HepG2 (cell line): ENCODE data around the gene SIM1. TPM values are rescaled to one million over a fixed set of nuclear protein-coding genes. Genes with fewer than 3 reads are reported as not detected.

Source experiments
- ATAC-seq: fragments of 200-7000 bp; cut with Tn5 transposase; 3 replicates; pipeline ENCODE4 v1.9.1; 2020; ENCODE audit warnings: mild to moderate bottlenecking, moderate library complexity
- BruUV-seq: library from RNA; stranded (reverse); fragments of 400-500 nt; replicated peaks from 2 replicates; lab custom pipeline; 2021; lab: Mats Ljungman, UMichigan
- CTCF ChIA-PET: fragments of 300-600 bp; formaldehyde crosslinking; extraction: SDS; loops from one replicate; lab custom pipeline; 2021; ENCODE audit warnings: low total read pairs, inconsistent platforms, low intra/inter-chr PET ratio; lab: Yijun Ruan, JAX
- POLR2A ChIA-PET: fragments of 350-600 bp; sonication (Branson Sonifier 250); formaldehyde crosslinking; loops from one replicate; lab custom pipeline; 2020; ENCODE audit warnings: antibody characterized with exemption, inconsistent platforms; lab: Yijun Ruan, JAX
- DNase-seq: peaks from one replicate; pipeline ENCODE4 v3.0.0-alpha.2; 2015; ENCODE audit warnings: low spot score
- FAIRE-seq: peaks from 3 replicates; lab custom pipeline; 2011; peaks lifted over from hg19 to GRCh38; lab: Jason Lieb, UNC
- H2AFZ ChIP-seq: one replicate; pipeline ENCODE4 v1.6.1; 2011; ENCODE audit warnings: low read length, inconsistent platforms
- H3K27ac ChIP-seq: fragments of 300-600 bp; 3 replicates; pipeline ENCODE4 v1.8.0; 2011; ENCODE audit warnings: mixed run types, mild to moderate bottlenecking, mixed read lengths, low read length, inconsistent platforms; ENCODE audit not compliant: insufficient read depth; ENCODE audit errors: extremely low read length
- H3K27me3 ChIP-seq, 2 experiments: fragments of 200-600 bp in 1 of 2; 2 replicates in 1 of 2; 3 replicates in 1 of 2; pipeline versions ENCODE4 v1.6.0 to v1.8.0; 2011; ENCODE audit warnings: low read length in 2 of 2, mild to moderate bottlenecking in 2 of 2, moderate library complexity in 2 of 2, inconsistent platforms in 1 of 2; ENCODE audit not compliant: insufficient read depth in 2 of 2, control insufficient read depth in 1 of 2
- H3K36me3 ChIP-seq, 2 experiments: fragments of 200-600 bp in 1 of 2; replicated peaks in 1 of 2; 2 replicates in 1 of 2; 3 replicates in 1 of 2; pipeline versions ENCODE4 v1.5.1 to v1.8.0; 2011; ENCODE audit warnings: low read length in 2 of 2, inconsistent platforms in 1 of 2; ENCODE audit not compliant: insufficient read depth in 2 of 2, control insufficient read depth in 1 of 2
- H3K4me1 ChIP-seq: 2 replicates; pipeline ENCODE4 v1.5.1; 2012; ENCODE audit warnings: low read length, inconsistent platforms; ENCODE audit not compliant: insufficient read depth
- H3K4me2 ChIP-seq: 2 replicates; pipeline ENCODE4 v1.6.0; 2011; ENCODE audit warnings: low read depth, low read length, inconsistent platforms
- H3K4me3 ChIP-seq, 3 experiments: fragments of 200-600 bp in 1 of 3; sonication (generic), shearing (Covaris generic) in 1 of 3; replicated peaks in 1 of 3; 2 replicates each; pipeline ENCODE4 v1.5.1; 2011 to 2016; ENCODE audit warnings: low read length in 3 of 3, inconsistent platforms in 2 of 3, low read depth in 2 of 3, mild to moderate bottlenecking in 2 of 3, control low read depth in 1 of 3, mixed read lengths in 1 of 3; ENCODE audit not compliant: insufficient read depth in 1 of 3
- H3K79me2 ChIP-seq: one replicate; pipeline ENCODE4 v1.6.1; 2011; ENCODE audit warnings: low read length, inconsistent platforms; ENCODE audit not compliant: insufficient read depth
- H3K9ac ChIP-seq: 2 replicates; pipeline ENCODE4 v1.6.0; 2011; ENCODE audit warnings: mild to moderate bottlenecking, low read depth, low read length, inconsistent platforms; ENCODE audit not compliant: insufficient read depth
- H3K9me3 ChIP-seq: 2 replicates; pipeline ENCODE4 v1.5.1; 2012; ENCODE audit warnings: mild to moderate bottlenecking, low read length
- H4K20me1 ChIP-seq: 2 replicates; pipeline ENCODE4 v1.6.0; 2011; ENCODE audit warnings: inconsistent platforms, mild to moderate bottlenecking, low read length, moderate library complexity; ENCODE audit not compliant: insufficient read depth
- CBFB ChIP-seq: sonication (generic); formaldehyde crosslinking; IDR thresholded peaks from 2 replicates; pipeline ENCODE4 v1.4.0; 2020; ENCODE audit warnings: missing genetic modification reagents
- EP300 ChIP-seq, 3 experiments: sonication (generic) in 1 of 3; formaldehyde crosslinking in 1 of 3; IDR thresholded peaks; 2 replicates each; pipeline versions ENCODE4 v1.5.1 to v1.6.1; 2011 to 2020; ENCODE audit warnings: low read depth in 2 of 3, low read length in 2 of 3, borderline replicate concordance in 1 of 3, improper control_type of control experiment in 1 of 3, mild to moderate bottlenecking in 1 of 3, missing genetic modification reagents in 1 of 3, moderate library complexity in 1 of 3
- FOXP1 ChIP-seq, 2 experiments: fragments of 450-650 bp in 1 of 2; IDR thresholded peaks; 2 replicates each; pipeline ENCODE4 v1.6.1; 2017 to 2018; ENCODE audit warnings: antibody characterized with exemption in 1 of 2
- HDAC2 ChIP-seq: sonication (generic); formaldehyde crosslinking; IDR thresholded peaks from 2 replicates; pipeline ENCODE4 v1.4.0; 2020; ENCODE audit warnings: missing genetic modification reagents
- KAT2B ChIP-seq: fragments of 150-350 bp; IDR thresholded peaks from 2 replicates; pipeline ENCODE4 v1.6.1; 2014; ENCODE audit warnings: low read depth, low read length, borderline replicate concordance
- RARA ChIP-seq: IDR thresholded peaks from 2 replicates; pipeline ENCODE4 v1.6.1; 2016; ENCODE audit warnings: missing genetic modification reagents, missing compliant biosample characterization
- RXRB ChIP-seq: IDR thresholded peaks from 2 replicates; pipeline ENCODE4 v1.6.1; 2016; ENCODE audit warnings: borderline replicate concordance, missing genetic modification reagents, missing compliant biosample characterization
- SIN3B ChIP-seq: fragments of 150-350 bp; IDR thresholded peaks from 2 replicates; pipeline ENCODE4 v1.6.1; 2014; ENCODE audit warnings: low read length
- SMYD3 ChIP-seq: sonication (generic); formaldehyde crosslinking; IDR thresholded peaks from 2 replicates; pipeline ENCODE4 v1.8.1; 2023; ENCODE audit warnings: mild to moderate bottlenecking, missing genetic modification reagents
- TFE3 ChIP-seq: IDR thresholded peaks from 2 replicates; pipeline ENCODE4 v1.6.1; 2016
- ZNF17 ChIP-seq: sonication (generic); formaldehyde crosslinking; IDR thresholded peaks from 2 replicates; pipeline ENCODE4 v1.5.0; 2020; ENCODE audit warnings: mild to moderate bottlenecking, missing genetic modification reagents
- ZNF24 ChIP-seq: fragments of 450-650 bp; IDR thresholded peaks from 2 replicates; pipeline ENCODE4 v1.6.1; 2017; ENCODE audit warnings: antibody characterized with exemption, mild to moderate bottlenecking
- ZNF3 ChIP-seq: IDR thresholded peaks from 2 replicates; pipeline ENCODE4 v1.7.0; 2017; ENCODE audit warnings: inconsistent platforms
- ZNF343 ChIP-seq: sonication (generic); formaldehyde crosslinking; IDR thresholded peaks from 2 replicates; pipeline ENCODE4 v1.4.0; 2020; ENCODE audit warnings: mild to moderate bottlenecking, missing genetic modification reagents
- ZNF761 ChIP-seq: sonication (generic); formaldehyde crosslinking; conservative IDR thresholded peaks from 2 replicates; pipeline ENCODE4 v1.4.0; 2020; ENCODE audit warnings: mild to moderate bottlenecking, missing genetic modification reagents
- ZNF773 ChIP-seq: sonication (generic); formaldehyde crosslinking; IDR thresholded peaks from 2 replicates; pipeline ENCODE4 v1.4.0; 2020; ENCODE audit warnings: missing genetic modification reagents, borderline replicate concordance
- WGBS: methylation state at CpG from one replicate; pipeline ENCODE4 v1.1.6; 2017; ENCODE audit warnings: low lambda C conversion rate; 5-methylcytosine and 5-hydroxymethylcytosine counted together
- in situ Hi-C: cut with HindIII; loops from 2 replicates; pipeline ENCODE4 v1.10.0; 2017; ENCODE audit warnings: low pct_unique_long_range_greater_than_20kb; ENCODE audit not compliant: extremely low pct_ligation_motif_present
- intact Hi-C: fragments of 100-400 bp; cut with micrococcal nuclease; formaldehyde crosslinking; loops from one replicate; pipeline ENCODE4 v1.10.0; 2022; ENCODE audit not compliant: unreplicated experiment
- polyA plus RNA-seq, 8 experiments: library from polyadenylated mRNA; depleted of rRNA in 3 of 8; stranded (reverse) in 7 of 8; unstranded in 1 of 8; fragments of >200 nt; fragmentation: Illumina TruSeq in 4 of 8; extraction: Trizol in 4 of 8; gene quantifications; 2 replicates each; pipeline versions ENCODE4 v1.2.1 to v1.2.3, GENCODE V29; 2011 to 2016; ENCODE audit warnings: low read depth in 4 of 8, missing spikeins in 1 of 8, mixed read lengths in 1 of 8; ENCODE audit not compliant: insufficient read depth in 1 of 8
- total RNA-seq, 5 experiments: library from RNA; depleted of rRNA; stranded (reverse); fragments of >200 nt; fragmentation: Illumina TruSeq; extraction: Trizol; gene quantifications; 2 replicates each; pipeline ENCODE4 v1.2.3, GENCODE V29; 2016; ENCODE audit warnings: low read depth in 1 of 5
- TF ChIP-seq, protein P1 (sequence below), 2 experiments: sonication (generic) in 1 of 2; formaldehyde crosslinking in 1 of 2; IDR thresholded peaks; 2 replicates each; pipeline versions ENCODE4 v1.5.1 to v1.6.1; 2011 to 2020; ENCODE audit warnings: borderline replicate concordance in 1 of 2, low read depth in 1 of 2, low read length in 1 of 2, mild to moderate bottlenecking in 1 of 2, missing genetic modification reagents in 1 of 2, moderate library complexity in 1 of 2
- TF ChIP-seq, protein P2 (sequence below), 2 experiments: fragments of 450-650 bp in 1 of 2; sonication (generic) in 1 of 2; formaldehyde crosslinking; IDR thresholded peaks; 2 replicates each; pipeline versions ENCODE4 v1.5.0 to v1.8.0; 2020 to 2022; ENCODE audit warnings: mild to moderate bottlenecking in 1 of 2, missing genetic modification reagents in 1 of 2
- TF ChIP-seq, protein P3 (sequence below): sonication (generic); formaldehyde crosslinking; IDR thresholded peaks from 2 replicates; pipeline ENCODE4 v1.8.0; 2022; ENCODE audit warnings: mild to moderate bottlenecking, missing genetic modification reagents, moderate library complexity

SIM1 gene
- total and polyA plus RNA-seq, 2 of the 13 experiments (the other 11 are each of a cell fraction or from before 2014, with no cell fraction given) = not detected

- Histone ChIP-seq H4K20me1 (no peaks in the 10 kb centered on the region), H3K27me3 (no peaks in the 10 kb centered on the region), H3K27ac (no peak overlapping the region), H3K4me1 (peaks cover 10% of the 10 kb centered on the region), H3K4me2 (no peak overlapping the region), H2AFZ (no peak overlapping the region), H3K79me2 (no peaks in the 10 kb centered on the region), H3K9ac (no peak overlapping the region), H3K4me3 (no peak overlapping the region), H3K36me3 (peaks cover 3 to 10% of the 10 kb centered on the region in 2 experiments; a peak in 1 of 5 replicates), H3K9me3 (no peaks in the 10 kb centered on the region)
- ATAC-seq = peak; percentile 60; the same call in 2 of the 3 replicates
- 91% methylated on average over 6 of the region's 6 CpGs for WGBS
- no TSS peak for BruUV-seq
- intact Hi-C loops (no loop called here), in situ Hi-C loops (no loop called here)
- no peak for DNase-seq
- POLR2A ChIA-PET = no interaction called here
- FAIRE-seq = no peak
- CTCF ChIA-PET = no interaction called here
- no peak for TF ChIP-seq FOXP1 (IDR thresholded peaks at IDR 0.05)
- TF ChIP-seq FOXP1 (CRISPR knock-in tag; IDR thresholded peaks at IDR 0.05) = no peak
- no peak for TF ChIP-seq HDAC2 (CRISPR knock-in tag)
- TF ChIP-seq ZNF761 (CRISPR knock-in tag) = no peak
- TF ChIP-seq, protein P1, sequence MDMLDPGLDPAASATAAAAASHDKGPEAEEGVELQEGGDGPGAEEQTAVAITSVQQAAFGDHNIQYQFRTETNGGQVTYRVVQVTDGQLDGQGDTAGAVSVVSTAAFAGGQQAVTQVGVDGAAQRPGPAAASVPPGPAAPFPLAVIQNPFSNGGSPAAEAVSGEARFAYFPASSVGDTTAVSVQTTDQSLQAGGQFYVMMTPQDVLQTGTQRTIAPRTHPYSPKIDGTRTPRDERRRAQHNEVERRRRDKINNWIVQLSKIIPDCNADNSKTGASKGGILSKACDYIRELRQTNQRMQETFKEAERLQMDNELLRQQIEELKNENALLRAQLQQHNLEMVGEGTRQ (IDR thresholded peaks at IDR 0.05; ENCODE audit: low read depth, low read length) = no peak
- TF ChIP-seq, protein P1 (CRISPR knock-in tag; IDR thresholded peaks at IDR 0.05; ENCODE audit: borderline replicate concordance) = no peak
- TF ChIP-seq RXRB (CRISPR knock-in tag) = no peak
- no peak for TF ChIP-seq ZNF17
- TF ChIP-seq RARA (CRISPR knock-in tag) = no peak
- TF ChIP-seq CBFB (CRISPR knock-in tag) = no peak
- TF ChIP-seq, protein P2, sequence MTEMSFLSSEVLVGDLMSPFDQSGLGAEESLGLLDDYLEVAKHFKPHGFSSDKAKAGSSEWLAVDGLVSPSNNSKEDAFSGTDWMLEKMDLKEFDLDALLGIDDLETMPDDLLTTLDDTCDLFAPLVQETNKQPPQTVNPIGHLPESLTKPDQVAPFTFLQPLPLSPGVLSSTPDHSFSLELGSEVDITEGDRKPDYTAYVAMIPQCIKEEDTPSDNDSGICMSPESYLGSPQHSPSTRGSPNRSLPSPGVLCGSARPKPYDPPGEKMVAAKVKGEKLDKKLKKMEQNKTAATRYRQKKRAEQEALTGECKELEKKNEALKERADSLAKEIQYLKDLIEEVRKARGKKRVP (CRISPR knock-in tag; IDR thresholded peaks at IDR 0.05) = no peak
- no peak for TF ChIP-seq SMYD3 (CRISPR knock-in tag)
- TF ChIP-seq, protein P3, sequence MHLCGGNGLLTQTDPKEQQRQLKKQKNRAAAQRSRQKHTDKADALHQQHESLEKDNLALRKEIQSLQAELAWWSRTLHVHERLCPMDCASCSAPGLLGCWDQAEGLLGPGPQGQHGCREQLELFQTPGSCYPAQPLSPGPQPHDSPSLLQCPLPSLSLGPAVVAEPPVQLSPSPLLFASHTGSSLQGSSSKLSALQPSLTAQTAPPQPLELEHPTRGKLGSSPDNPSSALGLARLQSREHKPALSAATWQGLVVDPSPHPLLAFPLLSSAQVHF = no peak
- no peak for TF ChIP-seq TFE3 (CRISPR knock-in tag)
- no peak for TF ChIP-seq ZNF3
- TF ChIP-seq SIN3B = no peak
- TF ChIP-seq ZNF773 = no peak
- TF ChIP-seq ZNF343 (CRISPR knock-in tag) = no peak
- TF ChIP-seq KAT2B = no peak
- TF ChIP-seq EP300 (IDR thresholded peaks at IDR 0.05; ENCODE audit: low read depth in 2 of 2, low read length in 2 of 2) = no peak
- no peak for TF ChIP-seq EP300 (CRISPR knock-in tag; IDR thresholded peaks at IDR 0.05; ENCODE audit: borderline replicate concordance)
- TF ChIP-seq ZNF24 = no peak
Measured at GRCh38 chr6:100504786-100505737, 40.3 kb upstream of the SIM1 start.
